GM18499 (cell line): ENCODE data around the gene ETFA.

Experiments
- ATAC-seq: cut with Tn5 transposase; IDR thresholded peaks from one replicate; pipeline ENCODE4 v1.9.1; 2021; ENCODE audit warnings: moderate number of reproducible peaks; ENCODE audit not compliant: insufficient read depth, unreplicated experiment

ETFA gene

DNA sequence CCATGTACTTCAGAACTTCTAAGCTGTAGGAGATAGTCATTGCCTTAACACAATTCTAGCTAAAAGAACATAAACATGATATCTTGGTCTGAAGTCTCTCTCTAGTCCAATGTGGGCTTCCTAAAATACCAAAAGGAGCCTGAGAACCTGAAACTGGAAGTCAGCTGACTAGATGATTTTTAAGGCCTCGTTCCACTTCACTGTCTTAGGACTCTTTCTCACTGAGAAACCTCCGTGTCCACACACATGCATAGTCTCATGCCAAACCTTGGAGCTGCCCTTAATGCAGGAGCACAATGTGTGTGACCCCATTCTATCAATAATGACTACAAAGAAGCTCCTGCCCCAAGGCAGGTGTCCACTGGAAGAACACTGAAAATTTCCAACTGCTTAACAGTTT, 87.7 kb downstream of the ETFA start:
- no peak for ATAC-seq

DNA sequence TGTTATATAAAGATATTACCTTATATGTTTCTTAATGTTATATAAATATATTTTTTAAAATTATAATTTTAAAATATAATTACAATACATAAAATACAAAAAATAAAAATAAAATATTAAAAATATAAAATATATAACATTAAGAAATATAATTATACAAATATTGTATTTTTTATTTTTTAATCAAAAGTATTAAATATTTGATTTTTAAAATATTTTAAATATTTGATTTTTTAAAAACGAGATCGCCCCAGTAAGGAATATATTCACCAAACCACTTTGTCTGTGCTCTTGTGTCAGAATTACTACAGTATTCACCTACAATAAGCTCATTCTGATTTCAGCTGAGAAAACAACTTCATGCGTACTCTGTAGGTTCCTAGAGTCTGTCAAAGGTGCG, 89.1 kb downstream of the ETFA start:
- ATAC-seq, result no peak

DNA sequence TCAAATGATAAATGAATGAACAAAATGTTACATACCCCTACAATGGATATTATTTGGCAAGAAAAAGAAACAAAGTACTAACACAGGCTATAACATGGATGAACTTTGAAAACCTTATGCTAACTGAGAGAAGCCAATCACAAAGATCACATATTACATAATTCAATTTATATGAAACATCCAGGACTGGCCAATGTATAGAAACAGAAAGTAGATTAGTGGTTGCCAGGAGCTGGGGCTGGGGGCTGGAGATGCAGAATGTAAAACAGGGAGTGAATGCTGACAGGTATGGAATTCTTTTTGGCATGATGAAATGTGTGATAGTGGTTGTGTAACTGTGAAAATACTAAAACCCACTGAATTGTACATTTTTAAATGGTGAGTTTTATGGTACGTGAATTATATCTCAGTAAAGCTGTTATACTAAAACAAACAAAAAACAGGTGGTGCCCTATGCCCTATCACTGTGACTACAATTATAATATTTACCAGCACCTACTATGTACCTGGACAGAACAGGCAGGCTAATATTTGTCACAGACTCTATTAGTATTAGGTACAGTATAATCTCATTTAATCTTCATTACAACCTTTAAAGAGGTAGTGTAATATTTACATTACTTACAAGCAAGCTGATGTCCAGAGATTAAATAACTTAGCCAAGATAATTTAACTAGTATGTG, 90.0 kb downstream of the ETFA start:
- no peak for ATAC-seq

DNA sequence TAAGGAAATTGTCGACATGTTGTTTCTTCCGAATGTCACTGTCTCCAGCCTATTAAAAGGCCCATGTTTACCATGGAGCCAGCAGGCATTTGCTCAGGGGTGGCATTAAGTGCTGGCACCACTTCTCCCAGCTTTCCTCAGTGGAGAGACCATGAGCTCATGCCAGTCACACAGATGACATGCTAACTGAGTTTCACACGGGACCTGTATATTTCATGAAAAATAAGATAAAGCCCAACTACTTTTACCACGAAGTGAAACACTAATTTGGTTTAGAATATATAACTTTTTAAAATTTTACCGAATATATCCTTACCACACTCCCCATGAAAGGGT, 93.4 kb downstream of the ETFA start:
- ATAC-seq, result no peak

DNA sequence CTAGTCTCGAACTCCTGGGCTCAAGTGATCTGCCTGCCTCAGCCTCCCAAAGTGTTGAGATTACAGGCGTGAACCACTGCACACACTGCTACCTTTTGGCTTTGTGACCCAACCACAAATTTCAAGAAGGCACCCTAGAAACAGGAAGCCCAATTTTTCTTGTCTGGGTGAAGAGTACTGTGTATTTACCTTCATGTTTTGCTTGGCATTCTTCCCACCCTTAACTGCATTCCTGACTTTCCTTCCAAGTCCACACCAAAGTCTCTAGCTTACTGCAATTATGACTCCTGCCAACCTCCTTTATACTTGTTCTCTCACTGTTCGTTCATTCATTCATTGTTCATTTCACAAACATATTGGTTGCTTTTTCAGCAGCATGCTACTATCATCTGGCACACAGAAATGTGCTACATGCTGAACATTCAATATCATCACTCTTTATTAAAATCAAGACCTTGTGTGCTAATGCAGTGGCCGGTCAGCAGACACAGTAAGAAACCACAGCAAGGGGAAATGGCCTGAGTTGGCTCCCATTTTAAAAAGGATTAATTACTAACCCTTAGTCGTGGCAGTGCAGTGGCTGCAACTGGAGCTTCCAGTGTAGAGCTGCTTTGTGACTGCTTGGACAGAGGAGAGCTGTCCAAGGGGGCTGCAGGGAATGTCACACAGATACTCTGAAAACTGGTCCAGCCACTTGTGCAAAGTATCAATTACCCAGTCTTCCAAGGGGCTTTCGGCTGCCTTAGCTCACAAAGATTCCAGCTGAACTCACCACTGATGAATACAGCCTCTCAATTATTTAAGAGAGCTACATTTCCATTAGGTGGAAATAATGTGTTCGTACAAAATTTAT, 94.0 kb downstream of the ETFA start:
- ATAC-seq, result no peak

DNA sequence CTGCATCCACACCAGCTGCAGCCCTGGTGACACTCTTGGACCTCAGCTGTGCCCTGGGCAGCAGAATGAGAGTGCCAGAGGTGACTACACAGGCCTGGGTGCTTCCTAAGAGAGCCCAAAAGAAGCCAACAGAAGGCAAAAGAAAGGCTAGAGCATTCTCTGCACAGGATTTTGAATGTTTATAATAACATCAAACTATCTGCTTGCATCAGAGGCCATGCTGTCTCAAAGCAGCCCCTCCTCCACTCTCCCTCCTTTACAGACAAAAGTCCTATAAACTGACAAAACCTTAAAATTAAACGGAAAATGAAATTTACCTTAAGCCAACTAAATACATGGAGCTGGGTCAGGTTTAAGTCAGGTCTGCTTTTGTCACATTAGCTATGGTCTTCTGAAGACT, 95.6 kb downstream of the ETFA start:
- no peak for ATAC-seq

DNA sequence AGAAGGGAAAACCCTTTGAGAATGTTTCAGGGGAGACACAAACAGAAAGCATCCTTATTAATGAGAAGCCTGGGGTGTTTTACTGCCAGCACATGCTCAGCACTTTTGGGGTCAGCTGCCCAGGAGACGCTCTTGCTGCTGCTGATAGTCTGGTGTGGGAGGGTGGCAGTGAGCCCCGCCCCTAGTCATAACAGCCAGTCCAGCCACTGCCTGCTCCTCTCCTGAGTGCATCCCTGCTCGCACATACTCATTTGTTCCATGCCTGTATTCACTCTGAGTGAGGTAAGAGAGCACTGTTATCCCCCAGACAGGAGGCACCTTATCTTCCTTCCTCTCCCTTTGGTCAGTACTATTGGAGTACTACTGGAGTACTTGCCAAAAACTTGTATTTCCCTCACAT, 101.3 kb downstream of the ETFA start:
- no peak for ATAC-seq

DNA sequence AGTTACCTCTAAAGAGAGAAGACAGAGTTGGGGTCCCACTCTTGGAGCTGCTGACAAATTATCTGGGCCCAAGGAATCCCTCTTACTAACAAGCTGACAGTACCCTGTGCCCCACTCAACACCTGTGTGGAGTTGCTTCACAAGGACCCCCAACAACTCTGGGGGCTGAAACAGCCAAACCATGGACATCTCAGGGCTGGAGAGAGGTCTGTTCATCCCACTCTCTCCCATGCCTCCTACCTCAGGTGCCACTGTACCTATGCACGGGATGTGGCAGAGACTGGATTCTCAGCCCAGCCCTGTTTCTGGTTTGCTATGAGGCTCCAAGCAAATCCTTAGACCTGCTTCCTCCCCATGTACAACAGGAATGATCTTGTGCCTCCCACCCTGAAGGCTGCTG, 101.7 kb downstream of the ETFA start:
- ATAC-seq, result no peak

DNA sequence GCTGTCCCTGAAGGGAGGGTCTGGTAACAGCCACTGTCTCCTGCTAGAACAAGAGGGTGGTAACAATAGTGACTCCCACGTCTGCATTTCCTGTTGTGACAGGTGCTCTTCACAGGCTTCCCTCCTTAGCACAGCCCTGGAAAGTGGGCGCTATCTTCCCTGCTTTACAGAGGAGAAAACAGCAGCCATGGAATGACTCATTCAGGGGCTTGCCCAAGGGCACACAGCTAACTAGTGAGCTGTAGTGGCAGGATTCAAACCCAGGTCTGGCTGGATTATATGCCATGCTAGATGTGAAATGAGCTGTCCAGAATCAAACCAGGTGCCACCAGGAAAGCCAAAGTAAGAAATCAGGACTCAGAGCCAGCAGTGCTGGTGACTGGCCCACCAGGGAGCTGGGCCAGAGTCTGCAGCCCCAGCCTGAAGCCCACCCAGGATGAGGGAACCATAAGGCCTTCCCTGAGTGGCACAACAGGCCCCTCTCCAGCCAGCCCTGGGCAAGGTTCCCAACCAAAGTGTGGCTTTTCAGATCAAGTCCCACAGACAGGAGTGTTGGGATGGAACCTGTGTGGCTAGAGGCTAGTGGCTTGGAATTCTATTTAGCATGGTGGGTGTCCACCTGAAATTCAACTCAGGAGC, 102.4 kb downstream of the ETFA start:
- no peak for ATAC-seq

DNA sequence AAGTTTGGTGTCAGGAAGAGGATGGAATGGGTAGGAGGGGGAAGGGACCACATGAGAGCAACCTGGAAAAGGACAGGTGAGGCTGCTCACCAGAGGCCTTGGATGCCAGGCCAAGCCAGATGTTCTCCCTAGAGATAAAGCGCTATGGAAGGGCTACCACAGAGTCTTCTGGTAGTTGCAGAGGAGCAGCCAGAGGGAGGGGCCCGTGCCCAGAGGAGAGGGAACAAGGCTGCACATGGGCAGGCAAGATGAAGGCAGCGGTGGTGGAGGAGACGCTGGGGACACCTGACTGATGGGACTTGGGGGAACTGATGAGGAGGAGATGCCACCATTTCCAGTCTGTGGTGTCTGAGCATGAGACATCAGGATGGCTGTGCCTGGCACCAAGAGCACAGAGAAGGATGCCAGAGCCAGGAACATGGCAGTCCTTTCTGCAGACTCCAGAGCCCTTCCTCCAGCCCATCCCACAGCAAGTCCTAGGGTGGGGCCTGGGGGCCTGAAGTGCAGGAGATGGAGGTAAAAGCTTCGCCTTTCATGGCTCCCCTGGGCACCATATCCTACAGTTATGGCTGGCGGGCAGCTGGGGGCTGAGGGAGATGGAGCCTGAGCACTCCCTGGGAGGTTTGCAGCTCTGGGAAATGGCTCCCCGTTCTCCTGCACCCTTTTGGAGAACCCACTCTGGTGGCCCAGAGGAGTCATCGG, 103.0 kb downstream of the ETFA start:
- no peak for ATAC-seq

DNA sequence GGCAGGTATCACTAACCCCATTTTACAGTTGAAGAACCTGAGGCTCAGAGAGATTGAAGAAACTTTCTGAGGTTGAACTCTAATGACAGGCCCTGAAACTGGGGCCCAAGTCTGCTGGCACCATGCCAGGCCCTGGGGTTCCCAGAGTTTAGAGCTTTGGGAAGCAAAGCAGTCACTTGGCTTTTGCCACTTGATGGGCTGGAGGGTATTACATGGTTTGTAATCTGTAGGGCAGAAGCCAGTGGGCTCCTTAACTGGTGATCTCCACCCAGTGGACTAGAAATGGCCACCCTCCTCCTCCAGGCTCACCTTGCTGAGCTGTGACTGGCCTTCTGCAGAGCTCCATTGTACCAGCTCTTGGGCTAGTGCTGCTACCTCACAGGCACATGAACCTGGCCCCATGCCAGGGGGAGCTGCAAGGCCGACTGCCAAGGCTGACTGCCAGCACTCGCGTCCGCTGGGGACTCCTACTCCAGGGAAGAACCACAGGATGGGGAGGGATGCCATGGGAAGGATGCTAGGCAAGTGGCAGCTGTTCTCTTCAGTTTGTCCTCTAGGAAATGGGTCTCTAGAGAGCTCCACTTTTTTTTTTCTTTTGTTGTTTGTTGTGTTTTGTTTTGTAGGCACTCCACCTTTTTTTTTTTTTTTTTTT, 104.8 kb downstream of the ETFA start:
- no peak for ATAC-seq

DNA sequence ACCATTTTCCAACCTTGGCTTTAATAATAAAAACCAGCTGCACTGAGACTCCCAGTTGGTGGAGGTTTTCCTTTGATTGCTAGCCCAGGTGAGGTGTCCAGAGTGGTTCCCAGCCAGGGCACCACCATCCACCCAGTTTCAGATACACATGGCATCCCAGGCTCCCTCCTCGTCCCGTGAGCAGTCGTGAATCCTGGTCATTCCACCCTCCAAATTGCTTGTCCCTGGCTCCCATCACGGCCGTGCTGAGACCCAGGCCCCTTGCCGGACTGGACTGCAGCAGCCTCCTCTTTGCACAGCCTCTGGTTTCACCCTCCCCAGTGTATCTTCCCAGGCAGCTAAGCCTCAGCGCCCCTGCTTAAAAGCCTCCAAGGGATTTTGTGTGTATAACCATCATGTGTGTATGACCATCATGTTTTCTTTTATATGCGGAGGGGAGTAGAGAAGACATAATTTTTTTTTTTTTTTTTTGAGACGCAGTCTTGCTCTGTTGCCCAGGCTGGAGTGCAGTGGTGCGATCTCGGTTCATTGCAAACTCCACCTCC, 106.3 kb downstream of the ETFA start:
- no peak for ATAC-seq

DNA sequence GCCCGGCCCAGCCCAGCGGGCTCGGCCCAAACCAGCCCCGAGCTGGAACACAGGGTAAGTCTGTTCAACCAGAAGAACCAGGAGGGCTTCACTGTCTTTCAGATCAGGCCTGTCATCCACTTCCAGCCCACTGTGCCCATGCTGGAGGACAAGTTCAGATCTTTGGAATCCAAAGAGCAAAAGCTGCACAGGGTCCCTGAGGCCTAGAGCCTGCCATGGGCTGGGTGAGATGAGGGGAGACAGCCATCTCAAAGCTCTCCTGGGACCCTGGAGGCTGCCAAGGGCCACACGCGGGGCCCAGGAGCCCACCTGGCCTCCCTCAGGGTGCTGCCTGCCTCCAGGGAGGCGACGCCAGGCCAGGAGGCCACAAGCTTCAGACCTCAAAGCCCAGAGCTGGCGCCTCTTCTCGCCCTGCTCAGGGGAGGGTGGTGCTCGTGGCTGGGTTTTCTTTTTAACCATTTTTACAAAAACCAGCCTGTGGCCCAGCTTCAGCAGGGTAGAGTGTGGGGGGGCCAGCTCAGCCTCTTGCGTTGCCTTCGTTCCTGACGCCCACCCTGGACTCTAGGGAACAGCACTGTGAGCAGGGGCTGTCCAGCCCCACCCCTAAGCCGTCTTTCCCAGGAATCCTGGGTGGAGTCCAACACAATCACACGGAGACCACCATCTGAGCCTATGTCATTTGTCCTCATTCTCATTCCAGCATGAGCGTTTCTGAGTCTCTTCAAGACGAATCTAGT, 107.0 kb downstream of the ETFA start:
- ATAC-seq, result no peak

DNA sequence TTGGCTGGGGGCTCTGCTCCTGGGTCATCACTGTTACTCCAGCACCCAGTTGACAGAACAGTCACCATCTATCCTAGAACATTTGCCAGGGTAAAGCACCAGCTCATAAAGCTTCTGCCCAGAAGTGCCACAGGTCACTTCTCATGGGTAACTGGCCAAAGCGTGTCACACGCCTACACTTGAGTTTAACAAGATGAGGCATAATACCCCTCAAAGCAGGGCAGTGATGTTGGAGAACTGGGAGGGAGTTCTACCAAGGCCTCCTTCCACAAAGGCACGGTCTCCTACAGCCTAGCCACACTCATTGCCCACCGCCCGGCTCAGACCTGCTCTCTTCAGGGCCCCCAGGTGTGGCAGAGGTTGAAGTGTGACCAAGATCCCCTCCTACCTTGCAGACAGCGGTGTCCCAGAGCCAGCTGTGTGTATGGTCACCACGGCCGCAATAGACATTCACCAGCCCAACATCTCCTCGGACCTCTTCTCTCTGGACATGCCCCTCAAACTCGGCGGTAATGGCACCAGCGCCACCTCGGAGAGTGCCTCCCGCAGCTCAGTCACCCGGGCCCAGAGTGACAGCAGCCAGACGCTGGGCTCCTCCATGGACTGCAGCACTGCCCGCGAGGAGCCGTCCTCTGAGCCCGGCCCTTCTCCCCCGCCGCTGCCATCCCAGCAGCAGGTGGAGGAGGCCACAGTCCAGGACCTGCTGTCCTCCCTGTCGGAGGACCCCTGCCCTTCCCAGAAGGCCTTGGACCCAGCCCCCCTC, 107.7 kb downstream of the ETFA start:
- no peak for ATAC-seq

DNA sequence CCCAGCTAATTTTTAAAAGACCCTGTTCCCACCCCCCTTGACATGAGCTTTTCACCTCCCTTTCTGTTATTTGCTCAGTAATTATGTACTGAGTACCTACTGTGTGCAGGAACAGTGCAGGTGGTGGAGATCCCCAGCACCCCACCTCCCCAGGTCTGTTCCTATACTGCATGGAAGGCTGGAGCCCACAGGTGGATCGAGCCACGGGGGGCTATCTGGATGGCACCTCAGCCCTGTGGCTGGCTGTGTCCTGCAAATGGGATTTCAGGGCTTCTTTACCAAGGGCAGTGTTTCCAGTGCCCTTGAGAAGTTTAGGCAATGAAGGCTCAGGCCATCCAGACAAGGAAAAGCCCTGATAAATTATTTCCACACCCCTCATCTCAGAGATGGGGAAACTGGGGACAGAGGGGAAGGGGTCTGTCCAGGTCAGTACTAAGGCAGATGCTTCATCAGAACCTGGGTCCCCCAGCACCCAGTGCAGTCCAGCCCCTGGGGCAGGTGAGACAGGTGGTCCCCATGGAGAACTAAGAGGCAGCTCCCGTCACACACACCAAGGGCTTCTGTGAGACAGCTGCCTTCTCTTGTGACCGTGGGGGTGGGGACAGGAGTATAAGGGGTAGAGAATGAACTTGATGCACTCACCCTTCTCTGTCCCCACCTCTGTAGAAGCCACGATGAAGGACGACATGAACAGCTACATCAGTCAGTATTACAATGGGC, 109.6 kb downstream of the ETFA start:
- no peak for ATAC-seq

DNA sequence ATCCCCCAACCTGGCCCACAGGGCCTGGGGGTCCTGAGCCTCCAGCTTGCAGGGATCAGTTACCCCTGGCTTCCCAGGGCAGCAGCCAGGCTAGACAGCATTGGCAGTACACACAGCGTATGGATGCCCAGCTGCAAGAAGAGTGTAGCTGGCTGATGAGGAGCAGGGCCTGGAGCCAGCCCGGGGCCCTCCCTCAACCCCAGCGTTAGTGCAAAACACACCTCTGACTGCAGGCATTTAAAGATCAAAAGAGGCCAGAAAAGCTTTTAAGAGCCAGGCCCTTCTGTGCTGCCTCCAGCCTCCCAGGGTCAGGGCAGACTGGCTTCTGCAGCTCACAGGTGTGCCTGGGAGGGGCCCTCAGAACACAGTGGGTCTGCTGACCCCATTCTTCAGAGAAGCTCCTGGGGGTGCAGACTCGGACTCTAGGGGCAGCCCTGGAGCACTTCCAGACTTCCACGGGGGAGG, 110.6 kb downstream of the ETFA start:
- no peak for ATAC-seq

DNA sequence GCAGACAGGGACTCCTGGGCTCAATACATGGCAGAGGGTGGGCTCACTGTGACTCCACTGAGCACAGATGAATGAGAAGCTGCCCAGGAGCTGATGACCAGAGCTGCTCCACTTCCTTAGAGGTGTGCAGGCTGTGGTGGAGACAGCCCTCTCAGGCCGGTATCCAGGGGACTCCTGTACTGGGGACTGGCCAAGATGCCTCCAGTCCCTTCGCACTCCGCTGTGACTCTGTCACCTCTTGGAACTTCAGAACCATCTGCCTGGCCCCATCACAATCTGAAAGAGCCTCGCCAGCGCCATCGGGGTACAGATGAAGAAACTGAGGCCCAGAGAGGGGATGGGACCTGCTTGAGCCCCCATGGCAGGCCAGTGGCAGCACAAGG, 111.2 kb downstream of the ETFA start:
- no peak for ATAC-seq
